HG02763 (cell line): ENCODE results near the gene AOPEP.

Source experiments
- ATAC-seq: cut with Tn5 transposase; IDR thresholded peaks from one replicate; pipeline ENCODE4 v1.9.1; 2021; ENCODE audit warnings: mild to moderate bottlenecking, moderate library complexity; ENCODE audit not compliant: unreplicated experiment

Gene AOPEP

DNA sequence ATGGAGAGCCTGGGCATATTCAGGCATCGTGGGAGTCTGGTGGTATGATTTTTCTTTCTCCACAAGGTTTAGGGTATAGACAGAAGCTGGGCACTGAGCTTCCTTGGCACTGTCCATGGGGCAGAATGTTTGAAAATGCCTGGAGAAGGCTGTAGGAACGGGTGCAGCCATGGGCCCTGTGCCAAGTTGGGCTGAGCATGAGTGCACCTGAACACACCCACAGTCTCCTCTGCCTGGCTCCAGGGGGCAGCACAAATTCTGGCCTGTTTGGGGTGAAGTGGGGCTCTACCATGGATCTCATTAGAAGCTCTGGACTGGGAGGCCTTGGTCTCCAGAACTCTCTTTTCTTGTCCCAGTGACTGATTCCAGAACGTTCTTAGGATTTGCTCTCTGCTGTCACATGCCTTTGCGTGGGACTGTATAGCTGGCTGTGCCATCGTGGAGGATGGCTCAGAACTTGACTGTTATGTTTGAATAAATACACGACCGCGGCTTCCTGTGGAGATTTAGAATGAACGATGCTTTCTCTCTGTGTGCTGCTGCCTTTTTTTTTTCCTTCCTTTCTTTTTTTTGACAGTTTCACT, 361.3 kb downstream of the AOPEP start:
- ATAC-seq = no peak

- no peak for ATAC-seq
Observed at GRCh38 chr9:95088421-95089161, 362.1 kb downstream of the AOPEP start.

DNA sequence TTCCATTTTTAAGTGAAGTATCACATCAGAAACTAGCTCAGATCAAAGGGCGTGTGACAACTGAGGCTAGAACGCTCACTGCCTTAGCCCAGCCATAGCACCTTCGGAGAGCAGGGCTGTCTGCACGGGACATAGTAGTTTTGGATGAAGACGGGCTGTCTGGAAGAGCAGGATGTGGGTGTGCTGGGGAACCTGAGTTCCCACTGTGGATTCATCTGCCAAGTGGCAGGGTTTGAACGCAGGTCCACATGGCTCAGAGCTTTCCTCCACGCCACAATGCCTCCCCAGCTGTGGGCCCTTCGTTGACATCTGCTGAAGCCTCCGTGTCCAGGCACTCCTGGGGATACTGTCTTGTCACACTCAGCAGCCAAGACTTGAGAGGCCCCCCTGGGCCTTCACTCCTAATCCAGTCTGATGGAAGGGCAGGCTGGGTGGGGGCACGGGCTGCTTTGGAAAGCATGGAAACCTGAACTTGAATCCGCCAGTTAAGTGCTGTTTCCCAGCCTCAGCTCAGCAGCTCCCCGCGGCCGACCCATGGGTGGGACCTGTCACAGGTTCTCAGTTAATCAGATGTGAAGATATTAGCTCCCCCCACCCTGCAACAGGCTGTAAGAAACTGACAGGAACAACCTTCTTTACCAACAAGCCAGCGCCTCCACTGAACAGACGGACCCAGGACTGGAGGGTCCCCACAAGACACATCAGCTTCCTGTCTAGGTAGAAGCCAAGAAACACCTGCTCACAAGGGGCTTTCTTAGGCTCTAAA, 362.9 kb downstream of the AOPEP start:
- no peak for ATAC-seq

DNA sequence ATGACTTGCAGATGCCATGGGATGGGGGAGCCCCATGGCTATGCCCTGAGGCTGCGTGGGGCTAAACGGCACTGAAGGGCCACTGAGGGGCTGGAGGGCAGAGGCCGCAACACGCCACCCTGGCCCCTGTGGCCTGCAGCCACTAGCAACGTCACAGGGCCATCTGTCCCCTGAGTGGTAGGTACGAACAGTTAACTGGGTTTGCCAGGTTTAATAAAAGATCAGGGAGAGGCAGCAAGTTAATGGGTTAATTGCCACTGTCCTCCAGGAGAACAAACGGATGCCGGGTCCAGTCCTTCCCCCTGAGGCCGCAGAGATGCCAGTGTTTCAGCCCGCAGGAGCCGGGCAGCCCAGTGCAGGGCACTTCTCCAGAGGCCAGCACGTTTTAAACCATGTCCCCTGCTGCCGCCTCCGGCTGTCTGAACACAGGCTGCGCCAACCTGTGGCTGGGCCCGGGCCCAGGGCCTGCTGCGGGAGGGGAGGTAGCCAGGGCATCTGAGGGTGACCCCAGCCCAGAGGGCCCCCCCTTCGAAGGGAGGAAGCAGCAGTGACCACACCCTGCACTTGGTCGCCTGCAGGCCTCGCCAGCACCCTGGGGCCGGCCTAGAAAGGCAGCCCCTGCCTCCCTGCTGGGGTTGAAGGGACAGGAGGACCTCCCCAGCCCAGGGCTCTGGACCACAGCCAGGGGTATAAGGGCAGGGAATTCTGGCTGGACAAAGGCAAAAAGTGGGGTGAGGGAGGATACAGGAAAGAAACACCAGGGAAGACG, 363.7 kb downstream of the AOPEP start:
- no peak for ATAC-seq

DNA sequence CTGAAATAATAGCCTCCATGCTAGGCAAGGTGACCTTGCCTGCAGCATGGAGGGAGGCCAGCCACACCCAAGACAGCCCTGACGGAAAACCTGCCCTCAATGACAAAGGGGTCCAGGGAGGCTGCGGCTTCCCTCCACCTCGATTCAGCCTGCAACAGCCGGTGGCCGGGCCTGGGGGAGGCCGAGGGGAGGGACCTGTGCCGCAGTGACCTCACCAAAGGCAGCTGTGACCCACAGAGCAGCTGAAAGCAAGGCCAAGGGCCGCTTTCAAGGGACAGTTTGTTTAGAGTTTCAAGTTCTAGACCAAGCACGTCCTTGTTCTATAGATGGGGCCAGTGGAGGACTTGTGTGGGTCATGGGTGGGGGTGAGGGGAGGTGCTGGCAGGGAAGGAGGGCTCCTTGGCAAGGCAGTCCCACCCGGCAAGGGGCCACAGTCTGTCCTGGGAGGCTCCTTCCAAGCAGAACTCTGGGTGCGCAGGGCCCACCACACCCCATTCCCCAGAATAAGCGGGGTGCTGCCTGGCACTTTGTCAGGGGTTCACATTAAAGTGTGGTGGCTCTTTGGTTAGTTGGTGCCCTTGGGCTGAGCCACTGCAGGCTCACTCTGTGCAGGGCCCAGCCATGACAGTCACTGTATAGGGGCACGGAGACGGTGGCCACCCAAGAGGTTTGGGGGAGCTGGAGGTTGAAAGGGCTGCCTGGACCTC, 364.5 kb downstream of the AOPEP start:
- ATAC-seq = no peak

- no peak for ATAC-seq
Observed at GRCh38 chr9:95091601-95092261, 365.2 kb downstream of the AOPEP start.

DNA sequence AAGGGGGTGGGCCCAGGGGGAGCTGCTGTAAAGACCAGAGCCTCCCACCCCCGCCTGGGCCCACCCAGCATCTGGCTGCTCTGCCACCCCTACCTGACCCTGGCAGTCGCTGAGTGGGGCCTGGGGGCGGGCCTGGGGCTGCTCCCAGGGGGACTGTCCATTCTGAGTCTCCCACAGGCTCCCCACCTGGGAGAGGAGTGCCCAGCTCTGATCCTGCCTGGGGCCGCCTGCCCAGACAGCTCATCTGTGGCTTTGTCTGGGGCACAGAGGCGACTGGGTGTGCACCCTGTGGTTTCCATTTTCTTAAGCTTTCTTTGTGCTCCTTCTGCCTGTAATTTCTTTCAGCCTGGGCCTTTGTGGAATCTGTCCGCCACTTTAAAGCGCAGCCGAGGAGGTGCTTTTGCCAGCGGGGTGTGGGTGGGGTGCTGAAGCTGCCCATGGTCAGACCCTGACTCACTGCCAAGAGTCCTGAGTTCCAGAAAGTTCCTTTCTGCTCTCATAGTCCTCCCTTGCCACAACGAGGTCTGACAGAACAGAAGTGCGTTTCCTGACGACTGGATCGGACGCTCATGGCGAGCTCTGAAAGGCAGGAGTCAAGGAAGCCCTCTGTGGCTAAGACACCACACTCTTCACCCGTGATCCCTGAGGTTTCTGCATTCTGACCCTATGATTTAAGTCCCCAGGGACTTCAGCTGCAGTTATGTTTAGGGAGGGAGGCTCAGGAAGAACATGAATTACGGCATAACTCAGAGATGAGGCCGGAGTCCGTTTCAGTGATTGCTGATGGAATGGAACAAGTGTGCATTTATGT, 366.0 kb downstream of the AOPEP start:
- ATAC-seq = no peak

GRCh38 chr9:95093586-95093985, 367.1 kb downstream of the AOPEP start:
- no peak for ATAC-seq

DNA sequence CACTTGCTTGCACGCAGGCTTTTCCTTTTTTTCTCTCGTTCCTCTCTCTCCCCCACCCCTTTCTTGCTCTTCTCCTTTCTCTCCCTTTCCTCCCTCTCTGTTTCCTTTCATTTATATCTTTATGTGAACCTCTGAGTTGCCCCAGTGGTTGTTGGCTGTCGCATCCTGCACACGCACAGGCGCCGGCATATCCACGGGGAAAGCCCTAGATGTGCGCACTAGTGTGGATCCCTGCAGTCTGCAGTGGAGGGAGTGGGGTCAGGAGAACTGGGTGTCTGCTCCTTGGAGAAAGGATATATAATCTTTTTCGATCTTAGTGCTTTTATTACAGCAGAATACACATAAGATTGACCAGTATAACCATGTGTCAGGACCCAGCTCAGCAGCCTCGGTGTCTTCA, 367.5 kb downstream of the AOPEP start:
- ATAC-seq = no peak

GRCh38 chr9:95095641-95096355, 369.3 kb downstream of the AOPEP start:
- no peak for ATAC-seq

DNA sequence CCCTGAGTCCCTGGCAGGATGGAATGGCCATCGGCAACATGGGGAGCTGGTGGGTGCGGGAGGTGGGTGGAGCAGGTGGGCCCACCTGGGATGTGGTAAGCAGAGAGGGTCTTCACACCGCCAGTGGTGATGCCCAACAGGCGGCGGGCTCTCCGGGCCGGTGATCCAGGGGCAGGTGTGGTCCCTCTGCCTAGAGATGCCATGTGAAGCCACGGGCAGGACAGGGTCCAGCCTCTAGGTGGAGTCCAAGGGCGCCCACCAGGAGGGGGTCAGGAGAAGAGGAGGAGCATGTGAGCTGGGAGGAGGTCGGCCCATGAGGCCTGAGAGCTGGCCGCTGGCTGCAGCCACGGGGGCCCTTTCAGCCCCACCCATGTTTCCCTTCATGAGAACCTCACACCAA, 369.9 kb downstream of the AOPEP start:
- no peak for ATAC-seq

- ATAC-seq = no peak
Observed at GRCh38 chr9:95096807-95097206, 370.3 kb downstream of the AOPEP start.

GRCh38 chr9:95097279-95097678, 370.8 kb downstream of the AOPEP start:
- no peak for ATAC-seq

- ATAC-seq = no peak
Observed at GRCh38 chr9:95098391-95098921, 372.0 kb downstream of the AOPEP start.

DNA sequence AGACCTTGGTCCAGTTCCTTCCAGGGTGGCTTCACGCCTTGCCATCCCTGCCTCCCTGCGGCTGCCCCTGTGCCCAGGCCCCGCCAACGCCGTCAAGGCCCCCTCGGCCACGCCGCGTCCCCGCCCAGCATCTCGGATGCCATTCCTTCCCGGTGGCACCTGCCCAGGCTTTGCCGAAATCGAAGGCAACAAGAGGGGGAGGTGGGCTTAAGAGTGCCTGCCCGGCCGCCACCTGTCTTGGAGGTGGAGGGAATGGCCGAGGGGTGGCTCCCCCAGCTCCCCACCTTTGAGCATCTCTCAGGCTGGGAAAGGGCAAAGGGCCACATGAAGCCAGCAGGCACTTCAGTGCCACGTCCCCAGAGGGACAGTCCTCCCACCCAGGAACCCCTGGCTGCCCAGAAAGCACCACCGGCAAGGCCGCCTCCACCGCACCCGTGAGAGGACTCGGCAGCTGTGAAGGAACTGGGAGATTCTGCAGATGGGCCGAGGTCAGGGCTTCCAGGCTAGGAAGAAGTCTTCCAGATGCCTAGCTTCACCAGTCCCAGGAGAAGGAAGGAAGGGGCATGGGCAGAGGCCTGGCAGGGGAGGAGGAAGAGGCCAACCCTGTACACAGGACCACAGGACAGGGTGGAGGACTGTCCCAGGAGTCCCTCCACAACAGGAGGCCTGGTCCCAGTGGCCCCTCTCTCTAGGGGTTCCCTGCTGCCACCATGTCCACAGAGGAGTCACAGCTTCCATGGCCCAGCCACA, 373.0 kb downstream of the AOPEP start:
- no peak for ATAC-seq

DNA sequence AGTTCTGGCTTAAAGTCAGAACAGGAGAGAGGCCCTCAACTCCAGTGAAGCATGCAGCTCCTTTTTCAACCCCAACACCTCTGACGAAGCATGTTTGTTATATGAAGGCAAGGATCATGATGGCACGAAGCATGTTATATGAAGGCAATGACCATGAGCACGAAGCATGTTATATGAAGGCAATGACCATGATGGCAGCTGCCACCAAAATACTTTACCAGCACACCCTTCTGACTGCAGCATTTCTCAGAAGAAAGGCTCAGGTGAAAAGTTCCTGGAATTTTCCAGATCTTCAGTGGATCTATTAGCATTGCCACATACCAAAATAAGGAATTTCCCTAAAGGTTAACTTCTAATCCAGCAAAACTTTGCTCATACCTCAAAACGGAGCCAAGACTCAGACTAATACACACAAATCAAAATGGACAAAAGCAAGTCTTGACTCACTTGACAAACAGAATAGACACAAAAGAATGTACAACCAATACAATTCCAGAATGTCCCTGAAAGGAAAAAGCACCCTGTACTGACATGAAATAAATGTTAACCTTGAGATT, 373.6 kb downstream of the AOPEP start:
- ATAC-seq = no peak

DNA sequence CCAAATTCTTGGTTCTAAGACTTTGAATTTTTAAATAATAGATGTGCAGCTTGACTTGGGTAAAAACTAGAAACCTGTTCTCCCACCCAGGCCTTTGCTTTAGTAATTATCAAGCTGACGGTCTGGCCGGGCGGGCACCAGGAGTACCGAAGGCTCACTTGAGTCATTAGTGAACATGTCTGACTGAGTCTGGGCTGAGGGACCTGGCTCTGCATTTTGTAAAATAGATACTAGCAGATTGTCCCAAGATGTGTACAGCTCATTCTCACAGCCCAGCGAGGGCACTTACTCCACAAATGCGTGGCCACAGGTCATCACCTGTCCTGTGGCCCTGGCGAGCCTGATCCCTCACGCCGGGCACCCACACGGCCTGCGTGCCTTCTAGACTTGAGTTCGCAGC, 374.8 kb downstream of the AOPEP start:
- no peak for ATAC-seq
